Subcutaneous abdominal adipose tissue (tissue), 5 donors: Measurements from ENCODE around the gene FARS2.

Source experiments
- H3K27ac ChIP-seq: one replicate; pipeline ENCODE4 v1.7.0; 2013; ENCODE audit warnings: low read depth, mild to moderate bottlenecking, inconsistent platforms, low read length, moderate library complexity
- H3K27me3 ChIP-seq, 5 donors: one replicate each; pipeline ENCODE4 v1.7.0; 2013; ENCODE audit warnings: low read length in 5 of 5, inconsistent platforms in 1 of 5; ENCODE audit not compliant: control insufficient read depth in 5 of 5, insufficient read depth in 4 of 5
- H3K36me3 ChIP-seq, 5 donors: one replicate each; pipeline ENCODE4 v1.7.0; 2013; ENCODE audit warnings: low read length in 5 of 5; ENCODE audit not compliant: control insufficient read depth in 5 of 5, insufficient read depth in 5 of 5
- H3K4me1 ChIP-seq, 5 donors: one replicate each; pipeline ENCODE4 v1.7.0; 2013; ENCODE audit warnings: low read length in 5 of 5, mild to moderate bottlenecking in 3 of 5, moderate library complexity in 1 of 5; ENCODE audit not compliant: control insufficient read depth in 5 of 5, insufficient read depth in 5 of 5
- H3K4me3 ChIP-seq, 5 donors: one replicate each; pipeline ENCODE4 v1.7.0; 2013; ENCODE audit warnings: low read length in 5 of 5, low read depth in 1 of 5
- H3K9ac ChIP-seq, 5 donors: one replicate each; pipeline ENCODE4 v1.7.0; 2013; ENCODE audit warnings: low read length in 5 of 5, mild to moderate bottlenecking in 4 of 5, moderate library complexity in 3 of 5
- H3K9me3 ChIP-seq, 5 donors: one replicate each; pipeline ENCODE4 v1.7.0; 2013; ENCODE audit warnings: low read length in 5 of 5; ENCODE audit not compliant: control insufficient read depth in 5 of 5
- donor health status: healthy.
- donor health status: healthy.
- donor health status: healthy.
- donor health status: healthy.
- donor health status: healthy.

The FARS2 gene

GRCh38 chr6:5260661-5261544 lies at the start of gene FARS2, which contains the start of gene LYRM4:
TSS of gene FARS2 (plus strand) at chr6:5261513.
TSS of gene LYRM4 (minus strand) at chr6:5260950. CDS start at chr6:5260733, 217 bp downstream.
- H3K36me3 ChIP-seq, result peaks cover 0 to under 1% (median 0%) of the 10 kb centered on the region in 5 donors
- peaks cover 3 to 22% (median 20%) of the 10 kb centered on the region in 5 donors for H3K4me1 ChIP-seq
- peak within 1 kb of the TSS; percentile 95 for H3K27ac ChIP-seq
- peak within 1 kb of the TSS; percentile 85 to 94 (median 92) for H3K4me3 ChIP-seq
- peak within 1 kb of the TSS; percentile 84 to 96 (median 91) for H3K9ac ChIP-seq
- no peaks in the 10 kb centered on the region for H3K9me3 ChIP-seq
- no peaks in the 10 kb centered on the region for H3K27me3 ChIP-seq

DNA sequence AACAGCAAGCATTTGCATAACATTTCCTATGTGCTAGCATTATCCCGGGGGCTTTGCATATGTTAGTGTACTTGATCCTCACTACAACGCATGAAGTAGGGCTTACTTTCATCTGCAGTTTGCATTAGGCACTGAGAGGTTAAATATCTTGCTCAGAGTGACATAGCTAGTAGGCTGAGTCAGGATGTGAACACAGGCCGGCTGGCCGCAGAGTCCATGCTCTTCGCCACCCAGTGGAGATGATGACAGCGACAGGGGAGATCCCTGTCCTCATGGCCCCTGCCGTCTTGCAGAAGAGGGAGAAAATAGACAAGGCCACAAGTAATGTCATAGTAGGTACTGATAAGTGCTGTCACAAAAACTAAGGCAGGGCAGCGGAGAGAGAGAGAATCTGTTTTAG lies 47.5 kb upstream of the FARS2 start:
- Histone ChIP-seq H3K9ac (no peak overlapping the region), H3K36me3 (peaks cover 0 to 25% (median 12%) of the 10 kb centered on the region in 5 donors), H3K4me3 (no peak overlapping the region), H3K4me1 (no peaks in the 10 kb centered on the region), H3K9me3 (no peaks in the 10 kb centered on the region), H3K27ac (no peak overlapping the region), H3K27me3 (no peaks in the 10 kb centered on the region)

DNA sequence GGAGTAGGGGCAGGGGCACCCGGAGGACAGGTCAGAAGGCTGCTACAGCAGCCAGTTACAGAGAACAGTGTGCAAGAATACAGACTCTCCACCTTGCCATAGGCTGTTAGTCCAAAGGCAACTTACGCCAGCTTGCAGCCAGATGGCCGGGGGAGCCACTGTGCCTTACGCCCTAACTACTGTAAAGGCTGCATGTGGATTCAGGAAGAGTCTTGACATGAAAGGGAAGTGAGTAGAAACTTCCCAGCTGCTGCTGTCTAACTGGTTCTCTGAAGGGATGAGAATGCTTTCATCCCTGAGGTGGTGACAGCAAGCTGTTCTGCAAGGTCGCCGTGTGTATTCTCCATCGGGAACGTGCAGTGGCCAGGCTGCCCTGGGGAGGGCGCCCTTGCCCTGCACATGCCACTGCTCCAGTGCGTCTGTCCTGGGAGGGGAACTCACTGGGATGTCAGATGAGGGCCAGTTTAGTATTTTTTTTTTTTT lies 46.7 kb upstream of the FARS2 start:
- Histone ChIP-seq H3K27ac (no peak overlapping the region), H3K4me3 (no peak overlapping the region), H3K9ac (no peak overlapping the region), H3K36me3 (peaks cover 0 to 25% (median 12%) of the 10 kb centered on the region in 5 donors), H3K27me3 (no peaks in the 10 kb centered on the region), H3K4me1 (no peaks in the 10 kb centered on the region), H3K9me3 (no peaks in the 10 kb centered on the region)

- peaks cover 0 to 25% (median 12%) of the 10 kb centered on the region in 5 donors for H3K36me3 ChIP-seq
- H3K27me3 ChIP-seq, result no peaks in the 10 kb centered on the region
- no peaks in the 10 kb centered on the region for H3K9me3 ChIP-seq
- no peaks in the 10 kb centered on the region for H3K4me1 ChIP-seq
- no peak overlapping the region for H3K9ac ChIP-seq
- no peak overlapping the region for H3K4me3 ChIP-seq
- H3K27ac ChIP-seq, result no peak overlapping the region
These were observed 46.2 kb upstream of the FARS2 start for GRCh38 chr6:5215159-5215558.

DNA sequence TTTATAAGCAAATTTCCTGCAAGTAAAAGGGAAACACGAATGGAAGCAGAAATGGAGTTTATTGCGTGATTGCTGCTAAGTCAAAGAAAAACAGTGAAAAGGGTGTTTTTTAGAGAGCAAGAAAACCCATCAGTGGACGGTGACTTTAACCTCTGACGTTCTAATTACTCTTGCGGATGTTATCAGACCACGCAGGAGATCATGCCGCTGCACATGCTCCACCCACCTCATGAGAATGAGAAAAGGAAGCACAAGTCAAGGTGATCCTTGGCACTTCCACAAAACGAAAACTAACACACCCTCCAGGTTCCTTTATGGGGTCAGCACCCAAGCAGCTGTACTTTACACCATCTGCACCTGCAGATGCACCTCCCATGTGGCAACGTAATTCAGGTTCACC lies 45.5 kb upstream of the FARS2 start:
- Histone ChIP-seq H3K4me3 (no peak overlapping the region), H3K9ac (no peak overlapping the region), H3K27me3 (no peaks in the 10 kb centered on the region), H3K4me1 (no peaks in the 10 kb centered on the region), H3K27ac (no peak overlapping the region), H3K9me3 (no peaks in the 10 kb centered on the region), H3K36me3 (peaks cover 0 to 25% (median 12%) of the 10 kb centered on the region in 5 donors)

DNA sequence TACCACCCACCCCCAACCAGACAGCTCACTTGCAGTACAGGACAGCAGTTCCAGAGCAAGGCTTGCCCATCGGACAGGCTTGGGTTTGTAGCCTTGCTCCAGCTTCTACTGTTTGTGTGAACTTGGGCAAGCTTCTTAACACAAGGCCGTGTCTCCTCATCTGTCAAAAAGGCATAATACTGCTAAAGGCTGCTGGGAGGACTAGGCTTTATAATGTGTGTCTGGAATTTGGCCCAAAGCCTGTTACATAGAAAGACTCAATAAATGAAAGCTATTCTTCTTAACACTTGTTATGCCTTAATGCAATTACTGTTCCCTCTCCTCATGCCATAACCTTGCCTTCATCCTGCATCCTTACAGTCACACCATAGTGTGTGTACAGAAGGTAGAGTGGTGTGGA lies 44.0 kb upstream of the FARS2 start:
- H3K36me3 ChIP-seq, result peaks cover 0 to 25% (median 12%) of the 10 kb centered on the region in 5 donors
- no peaks in the 10 kb centered on the region for H3K4me1 ChIP-seq
- H3K27me3 ChIP-seq, result no peaks in the 10 kb centered on the region
- no peak overlapping the region for H3K9ac ChIP-seq
- no peak overlapping the region for H3K4me3 ChIP-seq
- no peak overlapping the region for H3K27ac ChIP-seq
- no peaks in the 10 kb centered on the region for H3K9me3 ChIP-seq

DNA sequence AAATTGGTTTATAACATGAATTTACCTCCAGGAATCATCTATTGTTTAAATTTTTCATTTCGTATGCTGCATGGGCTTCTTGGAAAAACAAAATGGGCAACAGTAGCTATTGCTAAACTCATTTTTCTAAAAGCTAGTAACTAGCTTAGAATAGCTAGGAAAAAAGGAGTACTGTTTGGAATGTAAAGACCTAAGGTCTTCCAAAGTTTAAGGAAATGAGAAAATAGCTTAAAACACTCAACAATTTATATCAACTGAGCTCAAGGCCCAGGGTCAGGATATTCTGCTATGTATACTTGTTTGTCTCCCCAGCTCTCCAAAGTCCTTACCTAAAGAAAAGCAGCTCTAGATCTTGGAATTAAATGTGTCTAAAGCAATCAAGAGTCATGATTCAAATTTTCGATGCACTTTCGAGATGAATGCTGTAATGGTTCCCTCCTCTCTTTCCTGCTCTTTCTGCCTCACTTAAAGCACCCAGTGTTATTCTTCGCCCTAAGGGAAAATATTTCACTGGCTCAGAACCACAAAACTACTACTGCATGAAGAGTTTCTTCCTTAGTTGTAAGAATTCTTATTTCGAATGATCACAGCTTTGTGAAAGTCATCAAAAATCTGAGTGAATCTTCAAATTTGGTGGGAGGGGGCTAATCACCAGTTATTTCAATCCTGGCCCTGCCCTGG lies 42.2 kb upstream of the FARS2 start:
- Histone ChIP-seq H3K27ac (no peak overlapping the region), H3K36me3 (peaks cover 0 to 9% (median 3%) of the 10 kb centered on the region in 5 donors), H3K27me3 (no peaks in the 10 kb centered on the region), H3K9ac (no peak overlapping the region), H3K4me1 (no peaks in the 10 kb centered on the region), H3K4me3 (no peak overlapping the region), H3K9me3 (no peaks in the 10 kb centered on the region)

GRCh38 chr6:5220443-5220842 lies 40.9 kb upstream of the FARS2 start:
- no peak overlapping the region for H3K27ac ChIP-seq

GRCh38 chr6:5223309-5223708 lies 38.0 kb upstream of the FARS2 start:
- no peaks in the 10 kb centered on the region for H3K27me3 ChIP-seq
- no peaks in the 10 kb centered on the region for H3K36me3 ChIP-seq
- no peak overlapping the region for H3K27ac ChIP-seq
- no peaks in the 10 kb centered on the region for H3K4me1 ChIP-seq
- H3K9ac ChIP-seq, result no peak overlapping the region
- H3K9me3 ChIP-seq, result no peaks in the 10 kb centered on the region
- H3K4me3 ChIP-seq, result no peak overlapping the region

More at GRCh38 chr6:5220443-5220842, 40.9 kb upstream of the FARS2 start:
- Histone ChIP-seq H3K4me1 (no peaks in the 10 kb centered on the region), H3K27me3 (no peaks in the 10 kb centered on the region), H3K4me3 (no peak overlapping the region), H3K9ac (no peak overlapping the region), H3K36me3 (peaks cover 0 to 4% (median 3%) of the 10 kb centered on the region in 5 donors), H3K9me3 (no peaks in the 10 kb centered on the region)

GRCh38 chr6:5229356-5229755 lies 32.0 kb upstream of the FARS2 start:
- Histone ChIP-seq H3K4me3 (no peak overlapping the region), H3K4me1 (peaks cover 0 to 7% (median 0%) of the 10 kb centered on the region in 5 donors), H3K27ac (no peak overlapping the region), H3K9ac (no peak overlapping the region), H3K36me3 (no peaks in the 10 kb centered on the region), H3K9me3 (no peaks in the 10 kb centered on the region), H3K27me3 (no peaks in the 10 kb centered on the region)
